Measurements from ENCODE around the gene COQ8B. TPM values are rescaled to one million over a fixed set of nuclear protein-coding genes. Genes with fewer than 3 reads are reported as not detected.

COQ8B gene
- total RNA-seq, 1 donor from 2014 or later = 35.0 TPM

DNA sequence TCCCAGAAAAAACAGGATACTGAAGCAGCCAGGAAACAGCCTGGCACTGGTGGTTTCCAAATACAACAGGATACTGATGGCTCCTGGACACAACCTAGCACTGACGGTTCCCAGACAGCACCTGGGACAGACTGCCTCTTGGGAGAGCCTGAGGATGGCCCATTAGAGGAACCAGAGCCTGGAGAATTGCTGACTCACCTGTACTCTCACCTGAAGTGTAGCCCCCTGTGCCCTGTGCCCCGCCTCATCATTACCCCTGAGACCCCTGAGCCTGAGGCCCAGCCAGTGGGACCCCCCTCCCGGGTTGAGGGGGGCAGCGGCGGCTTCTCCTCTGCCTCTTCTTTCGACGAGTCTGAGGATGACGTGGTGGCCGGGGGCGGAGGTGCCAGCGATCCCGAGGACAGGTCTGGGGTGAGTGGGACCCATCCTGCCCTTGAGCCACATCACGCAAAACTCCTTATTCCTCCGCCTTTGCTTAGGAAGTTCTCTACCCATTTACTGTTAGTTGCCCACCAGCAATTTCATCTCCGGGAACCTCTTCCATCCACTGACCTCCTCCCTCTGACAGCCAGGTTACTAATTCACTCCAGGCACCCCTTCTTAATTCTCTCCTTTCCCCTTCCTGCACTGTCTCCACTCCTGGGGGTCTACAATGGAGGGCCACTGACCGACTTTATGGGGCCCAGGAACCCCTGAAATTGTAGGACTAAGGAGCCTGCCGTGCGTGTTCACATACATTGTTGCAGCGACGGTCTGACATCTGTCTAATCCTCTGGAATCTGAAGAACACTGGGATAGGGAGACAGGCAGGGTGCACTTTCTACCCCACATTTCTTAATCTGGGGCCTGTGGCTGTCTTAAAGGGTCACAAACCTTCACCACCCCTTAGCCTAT is 1.4 kb upstream of the COQ8B start:
- peak; percentile 64 for DNase-seq (ENCODE audit: low spot score)

DNA sequence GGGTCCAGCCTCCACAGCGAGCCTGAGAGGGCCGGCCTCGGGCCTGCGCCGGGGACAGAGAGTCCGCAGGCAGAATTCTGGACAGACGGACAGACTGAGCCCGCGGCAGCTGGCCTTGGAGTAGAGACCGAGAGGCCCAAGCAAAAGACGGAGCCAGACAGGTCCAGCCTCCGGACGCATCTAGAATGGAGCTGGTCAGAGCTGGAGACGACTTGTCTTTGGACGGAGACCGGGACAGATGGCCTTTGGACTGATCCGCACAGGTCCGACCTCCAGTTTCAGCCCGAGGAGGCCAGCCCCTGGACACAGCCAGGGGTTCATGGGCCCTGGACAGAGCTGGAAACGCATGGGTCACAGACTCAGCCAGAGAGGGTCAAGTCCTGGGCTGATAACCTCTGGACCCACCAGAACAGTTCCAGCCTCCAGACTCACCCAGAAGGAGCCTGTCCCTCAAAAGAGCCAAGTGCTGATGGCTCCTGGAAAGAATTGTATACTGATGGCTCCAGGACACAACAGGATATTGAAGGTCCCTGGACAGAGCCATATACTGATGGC is 716 bp upstream of the COQ8B start:
- peak; percentile 61 for DNase-seq (ENCODE audit: low spot score)

DNA sequence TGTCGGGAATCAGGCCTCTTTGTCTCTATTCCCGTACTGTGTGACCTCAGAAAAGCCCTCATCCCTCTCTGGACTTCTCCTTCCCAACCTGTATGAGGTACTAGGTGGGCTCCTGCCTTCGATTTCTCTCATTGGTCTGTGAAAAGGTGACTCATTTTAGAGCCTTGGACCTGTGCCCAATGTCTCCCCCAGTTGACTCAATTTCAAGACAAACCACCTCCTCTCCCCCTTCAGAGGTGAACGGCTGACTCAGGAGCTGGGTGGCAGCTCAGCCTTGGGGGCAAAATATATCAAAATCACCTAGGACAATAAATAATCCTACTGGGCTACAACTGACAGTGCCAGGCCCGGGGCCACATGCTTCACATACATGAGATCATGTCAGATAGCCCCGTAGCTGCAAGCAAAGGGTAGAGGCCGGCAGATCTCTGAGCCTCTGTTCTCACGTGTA is 630 bp downstream of the COQ8B start:
- DNase-seq (ENCODE audit: low spot score) = peak; percentile 84

DNA sequence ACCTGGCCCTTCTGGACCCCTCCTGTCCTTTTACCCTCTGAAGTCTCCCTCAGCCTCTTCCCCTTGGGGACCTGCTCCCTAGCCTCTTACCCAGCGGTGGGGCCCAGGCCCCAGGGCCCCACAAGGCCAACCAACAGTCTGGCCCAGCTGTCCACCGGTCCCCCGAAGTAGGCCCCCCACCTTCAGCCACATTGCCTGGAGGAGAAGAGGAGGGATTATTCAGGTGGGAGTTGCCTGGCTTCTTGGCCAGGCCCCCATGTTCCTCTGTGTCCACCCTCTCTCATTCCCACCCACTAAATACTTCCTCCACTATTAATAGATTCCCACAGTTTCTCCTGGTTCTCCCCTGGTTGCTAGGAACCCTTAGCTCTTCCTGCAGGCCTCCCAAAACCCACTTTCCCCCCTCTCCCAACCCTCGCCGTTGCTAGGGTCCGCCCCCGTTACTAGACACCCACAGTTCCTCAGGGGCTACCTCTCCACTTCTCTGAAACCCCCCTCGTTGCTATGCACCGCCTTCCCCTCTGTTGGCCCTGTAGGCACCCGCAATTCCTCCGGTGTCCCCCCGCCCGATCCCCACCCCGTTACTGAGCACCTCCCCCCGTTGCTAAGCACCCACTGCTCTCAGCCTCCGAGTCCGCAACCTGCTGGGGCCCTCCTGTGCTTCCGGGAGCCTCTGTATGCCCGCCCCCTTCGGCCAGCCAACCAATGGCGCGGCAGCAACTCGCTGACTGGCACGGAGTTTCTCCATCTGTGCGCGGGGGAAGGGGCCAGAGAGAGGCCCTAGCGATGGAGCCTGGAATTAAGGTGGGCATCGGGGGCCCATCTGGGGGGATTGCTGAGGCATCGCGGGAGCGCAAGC is 2.0 kb downstream of the COQ8B start:
- DNase-seq (ENCODE audit: low spot score) = peak; percentile 96

DNA sequence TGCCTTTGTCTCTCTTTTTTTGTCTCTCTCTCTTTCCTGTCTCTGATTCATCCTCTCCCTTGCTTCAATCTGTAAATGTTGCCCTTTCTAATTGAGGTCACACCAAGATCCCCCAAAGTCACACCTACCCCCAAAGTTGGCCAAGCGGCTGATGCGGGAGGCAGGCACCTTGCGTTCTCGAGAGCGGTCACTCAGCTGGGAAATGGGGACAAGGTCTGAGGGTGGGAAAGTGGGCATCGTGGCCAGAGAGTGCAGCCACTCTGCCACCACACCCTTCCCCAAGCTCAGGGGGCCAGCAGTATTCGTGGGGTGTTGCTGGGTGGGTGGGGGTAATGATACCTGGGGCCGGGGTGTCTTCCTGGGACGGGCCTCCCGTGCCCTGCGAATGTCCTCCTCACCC is 2.7 kb downstream of the COQ8B start:
- DNase-seq (ENCODE audit: low spot score) = peak; percentile 53

DNA sequence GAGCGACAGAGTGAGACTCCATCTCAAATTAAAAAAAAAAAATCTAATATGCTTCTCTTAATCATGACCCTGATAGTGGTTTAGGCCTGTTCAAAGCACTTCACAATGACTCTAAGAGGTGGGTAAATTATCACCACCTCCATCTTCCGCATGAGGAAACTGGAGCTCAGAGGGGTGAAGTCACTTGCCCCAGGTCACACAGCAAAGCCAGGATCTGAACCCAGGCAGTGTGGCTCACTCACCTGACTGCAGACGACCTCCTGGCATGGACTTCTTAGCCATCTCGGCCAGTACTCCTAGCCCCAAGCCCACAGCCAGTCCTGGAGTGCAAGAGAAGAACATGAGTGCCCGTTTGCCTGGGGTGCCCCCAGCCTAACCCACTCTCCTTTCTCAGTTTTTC is 6.9 kb downstream of the COQ8B start:
- no peak for DNase-seq (ENCODE audit: low spot score)

DNA sequence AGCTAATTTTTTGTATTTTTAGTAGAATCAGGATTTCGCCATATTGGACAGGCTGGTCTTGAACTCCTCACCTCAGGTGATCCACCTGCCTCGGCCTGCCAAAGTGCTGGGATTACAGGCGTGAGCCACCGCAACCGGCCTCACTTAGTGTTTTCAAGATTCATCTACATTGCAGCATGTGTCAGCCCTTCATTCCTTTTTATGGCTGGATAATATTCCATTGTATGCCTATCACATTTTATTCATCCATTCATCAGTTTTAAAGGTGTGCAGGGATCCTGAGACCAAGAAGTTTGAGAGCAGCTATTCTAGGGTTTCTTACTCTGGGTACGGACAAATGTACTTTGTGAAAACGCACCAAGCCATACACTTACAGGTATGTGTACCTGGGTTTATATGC is 9.1 kb downstream of the COQ8B start:
- DNase-seq (ENCODE audit: low spot score) = no peak

DNA sequence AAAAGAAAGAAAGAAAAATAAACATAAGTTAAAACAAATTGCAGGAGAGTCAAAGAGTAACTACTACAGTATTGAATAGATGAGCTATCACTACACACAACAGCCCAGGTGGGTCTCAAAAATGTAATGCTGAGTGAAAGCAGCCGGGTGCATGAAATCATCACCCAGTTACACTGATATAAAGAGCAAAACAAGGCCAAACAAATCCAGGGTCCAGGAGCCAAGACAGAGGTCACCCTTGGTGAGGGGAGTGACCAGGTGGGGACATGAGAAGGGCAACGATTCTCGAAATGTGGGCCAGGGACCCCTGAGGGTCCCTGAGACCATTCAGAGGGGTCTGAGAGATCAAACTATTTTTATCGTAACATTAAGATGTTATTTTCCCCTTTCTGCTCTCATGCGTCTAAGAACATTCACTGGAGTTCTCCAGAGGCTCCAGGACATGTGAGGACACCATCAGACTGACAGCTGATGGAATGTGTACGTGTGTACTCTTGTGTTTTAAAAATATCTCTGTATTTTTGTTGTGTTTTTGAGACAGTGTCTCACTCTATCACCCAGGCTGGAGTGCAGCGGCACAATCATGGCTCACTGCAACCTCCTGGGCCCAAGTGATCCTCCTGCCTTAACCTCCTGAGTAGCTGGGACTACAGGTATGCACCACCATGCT is 10.6 kb downstream of the COQ8B start:
- no peak for DNase-seq (ENCODE audit: low spot score)

DNA sequence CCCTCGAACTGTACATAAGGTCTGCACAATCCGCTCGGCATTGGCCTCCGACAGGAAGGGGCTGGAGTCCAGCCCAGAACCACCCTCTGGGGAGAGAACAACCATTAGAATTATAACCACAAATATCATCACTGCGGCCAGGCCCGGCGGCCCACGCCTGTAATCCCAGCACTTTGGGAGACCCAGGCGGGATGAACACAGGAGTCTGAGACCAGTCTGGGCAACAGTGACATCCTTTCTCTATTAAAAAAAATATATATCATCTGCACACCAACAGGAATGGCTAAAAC is 11.4 kb downstream of the COQ8B start:
- DNase-seq (ENCODE audit: low spot score) = no peak

DNA sequence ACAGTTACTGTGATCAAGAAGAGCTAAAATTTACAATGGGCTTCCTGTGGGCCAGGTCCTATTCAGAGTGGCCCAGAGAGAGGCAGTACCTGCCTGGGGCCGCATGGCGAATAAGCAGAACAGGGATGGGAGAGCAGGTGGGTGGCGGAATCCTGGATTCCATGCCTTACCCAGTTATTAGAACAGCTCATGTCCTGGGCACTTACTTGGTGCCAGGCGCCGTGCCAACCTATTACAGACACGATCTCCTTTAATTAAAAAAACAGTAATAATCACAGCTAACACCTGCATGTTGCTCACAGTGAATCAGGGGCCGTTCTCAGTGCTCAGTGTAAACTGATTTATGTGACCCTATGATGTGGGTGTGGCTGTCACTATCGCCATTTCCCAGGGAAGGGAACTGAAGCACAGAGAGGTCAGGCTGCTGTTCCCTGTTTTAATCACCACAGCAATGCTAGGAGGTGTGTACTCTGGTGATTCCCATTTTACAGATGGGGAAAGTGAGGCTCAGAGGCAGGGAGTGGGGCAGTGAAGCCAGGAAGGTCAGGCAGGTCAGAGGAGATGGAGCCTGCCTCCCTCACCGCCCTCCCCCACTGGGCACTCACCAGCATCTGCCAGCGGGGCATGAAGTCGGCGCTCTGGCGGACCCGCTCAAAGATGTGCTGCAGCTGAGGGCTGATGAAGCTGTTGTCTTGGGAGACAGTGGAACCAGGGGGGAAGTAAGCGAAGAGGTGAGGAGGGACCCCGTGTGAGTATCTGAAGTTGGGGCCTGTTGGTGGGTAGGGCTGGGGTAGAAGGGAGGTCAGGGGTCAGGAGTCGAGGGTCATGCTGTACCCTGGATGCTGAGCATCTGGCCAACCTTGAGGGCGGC is 12.0 kb downstream of the COQ8B start:
- no peak for DNase-seq (ENCODE audit: low spot score)

DNA sequence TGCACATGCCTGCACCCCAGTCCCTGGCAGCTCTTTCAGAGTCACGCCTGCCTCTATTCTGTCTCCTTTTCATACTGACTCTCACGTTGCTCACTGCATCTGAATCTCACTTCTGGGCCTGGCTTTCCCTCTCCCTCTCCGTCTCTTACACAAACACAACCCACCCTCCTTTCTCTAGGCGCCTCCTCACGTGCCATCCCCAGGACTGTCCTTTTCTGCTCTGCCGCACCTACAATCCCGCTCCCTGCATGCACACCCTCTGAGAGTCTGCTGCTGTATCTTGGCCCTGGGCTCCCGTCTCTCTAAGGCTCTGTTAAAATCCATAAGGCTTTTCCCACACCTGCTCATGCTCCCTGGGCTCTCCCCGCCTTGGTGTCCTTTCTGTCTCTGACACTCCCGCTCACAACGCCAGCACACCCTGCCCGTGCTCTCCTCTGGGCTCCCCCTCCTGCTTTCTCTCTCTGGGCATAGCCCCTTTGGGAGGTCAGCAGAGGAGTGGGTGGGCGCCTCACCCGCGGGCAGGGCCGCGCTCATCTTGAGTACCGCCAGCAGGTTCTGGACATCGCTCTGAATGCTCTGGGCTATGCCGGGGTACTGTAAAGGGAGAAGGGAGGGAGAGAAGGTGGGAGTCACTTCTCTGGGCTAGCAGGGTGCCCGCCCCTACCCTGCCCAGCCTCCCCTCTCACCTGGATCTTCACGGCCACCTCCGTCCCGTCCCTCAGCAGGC is 13.5 kb downstream of the COQ8B start:
- no peak for DNase-seq (ENCODE audit: low spot score)

DNA sequence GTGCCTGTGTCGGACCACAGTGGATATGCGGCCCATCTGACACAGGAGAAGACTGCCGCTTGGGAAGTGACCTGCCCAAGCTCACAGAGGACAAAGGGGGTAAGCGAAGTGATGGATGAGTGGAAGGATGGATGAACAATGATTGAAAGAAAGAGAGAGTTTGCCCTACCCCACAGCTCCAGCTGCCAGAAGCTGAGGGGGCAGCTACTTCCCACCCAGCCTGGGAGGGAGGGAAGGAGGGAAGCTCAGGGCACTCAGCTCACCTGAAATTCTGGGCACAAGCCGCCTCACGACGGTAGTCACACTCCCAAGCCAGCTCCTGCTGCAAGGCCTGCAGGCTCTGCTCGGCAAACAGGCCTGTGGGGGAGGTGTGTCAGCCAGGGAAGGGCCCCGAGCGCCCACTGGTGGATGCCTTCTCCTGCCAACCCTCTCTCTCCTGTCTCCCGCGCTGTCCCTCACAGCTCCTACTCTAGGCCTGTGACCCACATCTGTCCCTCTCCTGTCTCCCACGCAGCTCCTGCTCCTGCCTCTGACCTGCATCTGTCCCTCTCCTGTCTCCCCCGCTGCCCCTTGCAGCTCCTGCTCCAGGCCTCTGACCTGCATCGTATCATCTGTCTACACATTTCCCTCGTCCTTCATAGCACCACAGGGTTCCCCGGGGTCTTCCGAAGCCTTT is 14.2 kb downstream of the COQ8B start:
- DNase-seq (ENCODE audit: low spot score) = no peak

DNA sequence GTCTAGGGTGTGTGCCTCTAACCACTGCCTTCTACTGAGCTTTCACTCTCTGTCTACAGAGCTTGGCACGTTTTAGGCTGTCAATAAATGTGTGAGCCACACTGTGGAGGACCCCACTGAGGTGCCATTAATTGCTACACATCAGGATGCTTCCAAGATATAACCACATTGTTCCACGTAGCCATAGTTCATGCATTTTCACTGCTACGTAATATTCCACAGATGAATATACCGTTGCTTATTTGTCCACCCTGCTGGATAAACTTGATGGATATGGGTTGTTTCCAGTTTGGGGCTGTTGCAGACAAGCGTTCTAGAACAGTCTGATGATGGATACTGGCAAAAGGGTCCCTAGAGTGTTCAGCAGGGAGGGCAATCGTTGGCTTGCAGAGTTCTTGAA is 14.9 kb downstream of the COQ8B start:
- DNase-seq (ENCODE audit: low spot score) = no peak

DNA sequence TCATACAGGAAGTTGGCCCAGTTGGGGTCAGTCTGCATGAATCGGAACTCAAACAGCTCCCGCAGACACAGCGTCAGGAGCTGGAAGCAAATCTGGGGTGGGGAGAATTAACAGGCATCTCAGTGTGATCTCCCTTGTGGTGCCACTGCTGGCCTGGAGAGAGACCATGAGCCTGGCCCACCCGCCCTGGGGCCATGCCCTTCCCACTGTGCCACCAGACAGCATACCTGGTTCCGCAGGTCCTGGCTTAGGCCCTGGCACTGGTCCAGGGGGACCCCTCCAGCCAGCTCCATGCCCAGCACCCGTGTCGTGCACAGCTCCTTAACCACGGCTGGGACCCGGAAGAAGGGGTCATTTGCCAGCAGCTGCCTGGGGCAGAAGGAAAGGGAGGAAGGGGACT is 16.6 kb downstream of the COQ8B start:
- DNase-seq (ENCODE audit: low spot score) = no peak

DNA sequence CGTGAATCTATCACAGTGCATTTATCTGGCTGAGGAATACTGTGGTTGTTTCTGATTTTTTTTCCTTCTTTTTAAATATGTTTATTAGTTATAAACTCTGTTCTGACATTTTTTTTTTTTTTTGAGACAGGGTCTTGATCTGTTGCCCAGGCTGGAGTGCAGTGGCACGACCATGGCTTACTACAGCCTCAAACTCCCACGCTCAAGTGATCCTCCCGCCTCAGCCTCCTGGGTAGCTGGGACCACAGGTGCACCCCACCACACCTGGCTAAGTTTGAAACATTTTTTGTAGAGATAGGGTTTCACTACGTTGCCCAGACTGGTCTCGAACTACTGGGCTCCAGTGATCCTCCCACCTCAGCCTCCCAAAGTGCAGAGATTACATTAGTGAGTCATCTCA is 19.7 kb downstream of the COQ8B start:
- no peak for DNase-seq (ENCODE audit: low spot score)

DNA sequence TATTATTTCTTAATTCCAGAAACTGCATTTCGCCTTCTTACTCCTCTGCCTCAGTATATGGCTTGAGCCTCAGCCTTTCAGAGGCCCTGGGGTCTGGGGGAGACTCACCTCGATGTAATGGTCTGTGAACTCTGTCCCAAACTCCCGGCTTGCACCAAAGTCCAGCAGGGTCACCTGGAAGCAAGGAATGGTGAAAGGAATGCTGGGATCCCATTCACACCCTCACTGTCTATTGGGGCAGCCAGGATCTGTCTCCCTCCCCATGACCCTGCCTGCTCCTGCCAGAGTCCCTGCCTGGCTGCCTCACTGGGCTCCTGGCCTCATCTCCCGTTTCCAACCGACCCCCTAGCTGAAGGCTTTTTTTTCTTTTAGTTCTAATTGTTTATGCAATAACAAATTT is 20.8 kb downstream of the COQ8B start:
- DNase-seq (ENCODE audit: low spot score) = no peak

DNA sequence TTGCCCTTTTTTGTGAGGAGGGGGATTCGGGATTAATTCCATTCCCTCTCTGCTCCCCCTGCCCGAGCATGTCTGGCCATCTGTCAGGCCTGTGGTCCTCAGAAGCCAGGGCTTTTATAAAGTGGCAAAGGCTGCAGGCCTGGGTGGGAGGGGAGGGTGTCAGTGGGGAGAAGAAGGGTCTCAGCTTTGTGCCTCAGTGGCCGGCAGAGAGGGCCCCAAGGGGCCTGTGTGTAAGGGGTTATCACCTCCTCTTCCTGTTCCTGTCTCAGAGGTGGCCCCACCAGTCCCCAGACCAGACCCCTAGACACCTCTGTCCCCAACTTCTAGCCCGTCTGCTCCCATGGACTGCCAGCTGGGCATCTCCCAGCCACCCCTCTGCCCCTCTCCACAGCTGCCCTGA is 22.8 kb downstream of the COQ8B start:
- no peak for DNase-seq (ENCODE audit: low spot score)

DNA sequence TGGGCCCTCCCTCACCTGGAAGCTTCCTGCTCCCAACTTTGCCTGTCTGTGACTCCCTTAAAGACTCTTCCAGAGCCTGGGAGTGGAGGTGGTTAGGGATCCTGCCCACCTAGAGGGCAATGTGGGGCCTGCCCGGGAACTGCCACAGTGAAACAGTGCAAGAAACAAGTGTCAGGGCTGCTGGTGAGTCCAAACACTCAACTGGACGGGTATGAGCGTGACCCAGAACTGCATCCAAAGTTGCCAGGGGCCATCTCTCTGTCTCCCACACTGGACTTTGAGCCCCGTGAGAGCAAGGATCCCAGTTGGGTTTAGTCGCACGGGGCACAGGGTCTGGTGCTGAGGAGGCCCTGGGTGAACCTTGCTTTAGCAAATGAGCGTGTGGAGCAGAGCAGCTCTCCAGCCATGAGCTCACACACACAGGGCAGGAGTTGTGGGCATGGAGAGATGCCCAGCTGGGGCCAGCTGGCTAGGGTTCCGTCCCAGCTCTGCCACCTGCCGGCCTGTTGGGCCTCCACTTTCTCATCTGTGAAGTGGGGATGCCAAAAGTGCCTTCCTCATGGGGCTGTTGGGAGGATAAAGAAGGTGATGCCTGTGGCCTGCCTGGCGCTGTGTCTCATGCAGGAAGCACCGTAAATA is 23.4 kb downstream of the COQ8B start:
- DNase-seq (ENCODE audit: low spot score) = no peak

DNA sequence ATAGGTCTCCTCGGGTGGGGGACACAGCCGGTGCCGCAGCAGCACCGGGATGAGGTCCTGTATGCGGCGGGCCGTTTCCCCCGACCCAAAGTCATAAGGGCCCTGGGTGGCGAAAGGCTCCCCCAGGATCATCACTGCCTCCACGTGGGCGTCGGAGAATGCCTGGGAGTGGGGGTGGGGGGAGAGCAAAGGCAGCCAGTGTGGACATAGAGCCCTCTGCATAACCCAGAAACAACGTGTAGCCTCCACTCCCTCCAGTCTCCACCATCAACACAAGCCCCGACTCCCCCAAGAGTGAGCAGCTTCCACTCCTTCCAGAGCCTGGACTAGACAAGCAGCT is 24.5 kb downstream of the COQ8B start:
- DNase-seq (ENCODE audit: low spot score) = no peak

Data from ureter (tissue), 1 donor.